Myocyte (in vitro differentiated cells): ENCODE data around the gene TNC. TPM values are rescaled to one million over a fixed set of nuclear protein-coding genes. Genes with fewer than 3 reads are reported as not detected.

Experiments
- DNase-seq: peaks from one replicate; pipeline ENCODE4 v3.0.0-alpha.2; 2012; ENCODE audit warnings: low read depth
- total RNA-seq: library from RNA; depleted of rRNA; stranded (reverse); fragments of >200 nt; gene quantifications from 2 replicates; pipeline ENCODE4 v1.2.3, GENCODE V29; 2014

The TNC gene
- total RNA-seq, 1 donor from 2014 or later: 6.0 TPM

DNA sequence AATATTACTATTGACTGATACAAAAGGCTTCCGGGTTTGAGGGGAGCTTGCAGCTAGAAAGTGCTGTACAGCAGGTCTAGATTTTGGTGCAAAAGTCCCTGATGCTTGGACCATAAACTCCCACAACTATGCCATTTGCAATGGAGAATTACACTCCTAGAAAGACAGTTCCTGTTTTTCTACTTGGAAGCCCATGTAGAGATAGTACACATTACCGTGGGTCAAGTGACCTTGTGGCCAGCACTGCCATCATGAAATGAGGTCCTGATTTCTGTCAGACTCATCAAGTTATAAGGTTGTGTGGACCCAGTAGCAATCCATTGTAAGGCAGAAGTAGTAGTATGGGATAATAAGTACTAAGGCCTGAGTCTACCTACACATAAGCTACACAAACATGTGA, 144.7 kb downstream of the TNC start:
- DNase-seq: no peak

DNA sequence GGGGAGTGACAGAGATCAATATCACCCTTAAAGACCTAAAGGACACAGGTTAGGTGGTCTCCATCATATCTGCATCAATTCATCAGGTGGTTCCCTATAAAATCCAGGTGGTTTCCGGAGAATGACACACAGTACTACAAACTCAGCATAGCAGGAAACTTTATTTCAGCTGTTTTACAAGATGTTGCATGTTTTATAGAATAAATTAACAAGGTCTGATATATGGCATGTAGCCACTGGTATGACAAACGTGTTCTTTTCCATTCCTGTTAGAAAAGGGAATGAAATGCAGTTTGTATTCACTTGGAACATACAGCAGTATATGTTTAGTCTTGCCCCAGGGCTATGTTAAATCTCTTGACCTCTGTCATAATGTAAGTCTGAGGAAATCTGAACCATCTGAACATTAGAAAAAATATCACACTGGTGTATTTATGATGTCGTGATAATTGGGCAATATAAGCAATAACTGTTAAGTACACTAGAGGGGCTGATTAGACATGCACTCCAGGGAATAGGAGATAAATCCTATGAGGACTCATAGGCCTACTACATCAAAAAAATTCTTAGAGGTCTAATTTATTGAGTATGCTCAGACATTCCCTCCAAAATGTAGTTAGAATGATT, 145.3 kb downstream of the TNC start:
- DNase-seq: no peak

Other genes with a start within 250 kb of the TNC start
- not detected in 2 replicates for gene TNFSF8, start 187.6 kb downstream of the TNC start, total RNA-seq